NB4 (cell line): Measurements from ENCODE around the gene RSPRY1.

Experiments used
- MAX ChIP-seq: IDR thresholded peaks from 2 replicates; pipeline ENCODE4 v1.6.1; 2011; ENCODE audit warnings: low read depth, low read length
- MYC ChIP-seq: IDR thresholded peaks from 2 replicates; pipeline ENCODE4 v1.6.1; 2011; ENCODE audit warnings: low read depth, low read length
- POLR2A ChIP-seq: IDR thresholded peaks from 2 replicates; pipeline ENCODE4 v1.6.1; 2011; ENCODE audit warnings: mild to moderate bottlenecking; ENCODE audit not compliant: insufficient read length; ENCODE audit errors: extremely low read depth
- TF ChIP-seq, protein P1 (sequence below): IDR thresholded peaks from one replicate; pipeline ENCODE4 v1.5.1; 2012; ENCODE audit warnings: low read depth, low read length

DNA sequence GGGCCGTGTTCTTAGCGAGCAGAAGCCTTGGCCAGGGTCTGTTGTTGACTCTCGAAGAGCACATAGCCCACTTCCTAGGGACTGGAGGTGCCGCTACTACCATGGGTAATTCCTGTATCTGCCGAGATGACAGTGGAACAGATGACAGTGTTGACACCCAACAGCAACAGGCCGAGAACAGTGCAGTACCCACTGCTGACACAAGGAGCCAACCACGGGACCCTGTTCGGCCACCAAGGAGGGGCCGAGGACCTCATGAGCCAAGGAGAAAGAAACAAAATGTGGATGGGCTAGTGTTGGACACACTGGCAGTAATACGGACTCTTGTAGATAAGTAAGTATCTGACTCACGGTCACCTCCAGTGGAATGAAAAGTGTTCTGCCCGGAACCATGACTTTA lies 18.5 kb downstream of the RSPRY1 start:
- TF ChIP-seq, protein P1, sequence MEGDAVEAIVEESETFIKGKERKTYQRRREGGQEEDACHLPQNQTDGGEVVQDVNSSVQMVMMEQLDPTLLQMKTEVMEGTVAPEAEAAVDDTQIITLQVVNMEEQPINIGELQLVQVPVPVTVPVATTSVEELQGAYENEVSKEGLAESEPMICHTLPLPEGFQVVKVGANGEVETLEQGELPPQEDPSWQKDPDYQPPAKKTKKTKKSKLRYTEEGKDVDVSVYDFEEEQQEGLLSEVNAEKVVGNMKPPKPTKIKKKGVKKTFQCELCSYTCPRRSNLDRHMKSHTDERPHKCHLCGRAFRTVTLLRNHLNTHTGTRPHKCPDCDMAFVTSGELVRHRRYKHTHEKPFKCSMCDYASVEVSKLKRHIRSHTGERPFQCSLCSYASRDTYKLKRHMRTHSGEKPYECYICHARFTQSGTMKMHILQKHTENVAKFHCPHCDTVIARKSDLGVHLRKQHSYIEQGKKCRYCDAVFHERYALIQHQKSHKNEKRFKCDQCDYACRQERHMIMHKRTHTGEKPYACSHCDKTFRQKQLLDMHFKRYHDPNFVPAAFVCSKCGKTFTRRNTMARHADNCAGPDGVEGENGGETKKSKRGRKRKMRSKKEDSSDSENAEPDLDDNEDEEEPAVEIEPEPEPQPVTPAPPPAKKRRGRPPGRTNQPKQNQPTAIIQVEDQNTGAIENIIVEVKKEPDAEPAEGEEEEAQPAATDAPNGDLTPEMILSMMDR = peak; percentile 10
- TF ChIP-seq POLR2A (no peak), MAX (no peak), MYC (no peak)
